Breast epithelium (tissue), 3 donors: Measurements from ENCODE around the gene CRTAP.

Experiments
- CTCF ChIP-seq, 3 donors: fragments of 450-650 bp; IDR thresholded peaks; one replicate each; pipeline ENCODE4 v1.5.1; 2016 to 2017; ENCODE audit warnings: antibody characterized with exemption in 3 of 3, mild to moderate bottlenecking in 3 of 3, moderate library complexity in 3 of 3
- POLR2A ChIP-seq: fragments of 450-650 bp; IDR thresholded peaks from one replicate; pipeline ENCODE4 v1.6.1; 2016; ENCODE audit warnings: antibody characterized with exemption, mild to moderate bottlenecking, moderate library complexity

- no peak for TF ChIP-seq CTCF (IDR thresholded peaks at IDR 0.05)
- TF ChIP-seq POLR2A, result no peak
Observed at GRCh38 chr3:33064929-33065328, 48.9 kb upstream of the CRTAP start.
